HepG2 (cell line): ENCODE measurements around the gene MAGI1. TPM values are rescaled to one million over a fixed set of nuclear protein-coding genes. Genes with fewer than 3 reads are reported as not detected.

Experiments
- ATAC-seq: fragments of 200-7000 bp; cut with Tn5 transposase; 3 replicates; pipeline ENCODE4 v1.9.1; 2020; ENCODE audit warnings: mild to moderate bottlenecking, moderate library complexity
- BruUV-seq: library from RNA; stranded (reverse); fragments of 400-500 nt; replicated peaks from 2 replicates; lab custom pipeline; 2021; lab: Mats Ljungman, UMichigan
- CTCF ChIA-PET: fragments of 300-600 bp; formaldehyde crosslinking; extraction: SDS; loops from one replicate; lab custom pipeline; 2021; ENCODE audit warnings: low total read pairs, inconsistent platforms, low intra/inter-chr PET ratio; lab: Yijun Ruan, JAX
- POLR2A ChIA-PET: fragments of 350-600 bp; sonication (Branson Sonifier 250); formaldehyde crosslinking; loops from one replicate; lab custom pipeline; 2020; ENCODE audit warnings: antibody characterized with exemption, inconsistent platforms; lab: Yijun Ruan, JAX
- DNase-seq: peaks from one replicate; pipeline ENCODE4 v3.0.0-alpha.2; 2015; ENCODE audit warnings: low spot score
- FAIRE-seq: peaks from 3 replicates; lab custom pipeline; 2011; peaks lifted over from hg19 to GRCh38; lab: Jason Lieb, UNC
- H2AFZ ChIP-seq: one replicate; pipeline ENCODE4 v1.6.1; 2011; ENCODE audit warnings: low read length, inconsistent platforms
- H3K27ac ChIP-seq: fragments of 300-600 bp; 3 replicates; pipeline ENCODE4 v1.8.0; 2011; ENCODE audit warnings: mixed run types, mild to moderate bottlenecking, mixed read lengths, low read length, inconsistent platforms; ENCODE audit not compliant: insufficient read depth; ENCODE audit errors: extremely low read length
- H3K27me3 ChIP-seq, 2 experiments: fragments of 200-600 bp in 1 of 2; 2 replicates in 1 of 2; 3 replicates in 1 of 2; pipeline versions ENCODE4 v1.6.0 to v1.8.0; 2011; ENCODE audit warnings: low read length in 2 of 2, mild to moderate bottlenecking in 2 of 2, moderate library complexity in 2 of 2, inconsistent platforms in 1 of 2; ENCODE audit not compliant: insufficient read depth in 2 of 2, control insufficient read depth in 1 of 2
- H3K36me3 ChIP-seq, 2 experiments: fragments of 200-600 bp in 1 of 2; replicated peaks in 1 of 2; 2 replicates in 1 of 2; 3 replicates in 1 of 2; pipeline versions ENCODE4 v1.5.1 to v1.8.0; 2011; ENCODE audit warnings: low read length in 2 of 2, inconsistent platforms in 1 of 2; ENCODE audit not compliant: insufficient read depth in 2 of 2, control insufficient read depth in 1 of 2
- H3K4me1 ChIP-seq: 2 replicates; pipeline ENCODE4 v1.5.1; 2012; ENCODE audit warnings: low read length, inconsistent platforms; ENCODE audit not compliant: insufficient read depth
- H3K4me2 ChIP-seq: 2 replicates; pipeline ENCODE4 v1.6.0; 2011; ENCODE audit warnings: low read depth, low read length, inconsistent platforms
- H3K4me3 ChIP-seq, 3 experiments: fragments of 200-600 bp in 1 of 3; sonication (generic), shearing (Covaris generic) in 1 of 3; replicated peaks in 1 of 3; 2 replicates each; pipeline ENCODE4 v1.5.1; 2011 to 2016; ENCODE audit warnings: low read length in 3 of 3, inconsistent platforms in 2 of 3, low read depth in 2 of 3, mild to moderate bottlenecking in 2 of 3, control low read depth in 1 of 3, mixed read lengths in 1 of 3; ENCODE audit not compliant: insufficient read depth in 1 of 3
- H3K79me2 ChIP-seq: one replicate; pipeline ENCODE4 v1.6.1; 2011; ENCODE audit warnings: low read length, inconsistent platforms; ENCODE audit not compliant: insufficient read depth
- H3K9ac ChIP-seq: 2 replicates; pipeline ENCODE4 v1.6.0; 2011; ENCODE audit warnings: mild to moderate bottlenecking, low read depth, low read length, inconsistent platforms; ENCODE audit not compliant: insufficient read depth
- H3K9me3 ChIP-seq: 2 replicates; pipeline ENCODE4 v1.5.1; 2012; ENCODE audit warnings: mild to moderate bottlenecking, low read length
- H4K20me1 ChIP-seq: 2 replicates; pipeline ENCODE4 v1.6.0; 2011; ENCODE audit warnings: inconsistent platforms, mild to moderate bottlenecking, low read length, moderate library complexity; ENCODE audit not compliant: insufficient read depth
- CBX2 ChIP-seq, 2 experiments: fragments of 200-600 bp in 1 of 2; sonication (generic); formaldehyde crosslinking in 1 of 2; IDR thresholded peaks; 2 replicates each; pipeline versions ENCODE4 v1.7.0 to v1.8.1; 2018 to 2022; ENCODE audit warnings: low read depth in 2 of 2, low read length in 1 of 2, mild to moderate bottlenecking in 1 of 2, missing genetic modification reagents in 1 of 2
- ISL2 ChIP-seq: sonication (generic); formaldehyde crosslinking; IDR thresholded peaks from 2 replicates; pipeline ENCODE4 v1.5.0; 2020; ENCODE audit warnings: missing genetic modification reagents
- PATZ1 ChIP-seq: sonication (generic); formaldehyde crosslinking; IDR thresholded peaks from 2 replicates; pipeline ENCODE4 v1.4.0; 2020; ENCODE audit warnings: missing genetic modification reagents
- ZFX ChIP-seq: sonication (generic); formaldehyde crosslinking; IDR thresholded peaks from 2 replicates; pipeline ENCODE4 v1.4.0; 2020; ENCODE audit warnings: mild to moderate bottlenecking, low read depth, missing genetic modification reagents, moderate library complexity
- ZNF30 ChIP-seq: sonication (generic); formaldehyde crosslinking; IDR thresholded peaks from 2 replicates; pipeline ENCODE4 v1.5.0; 2020; ENCODE audit warnings: mild to moderate bottlenecking, missing genetic modification reagents
- ZSCAN29 ChIP-seq: sonication (generic); formaldehyde crosslinking; conservative IDR thresholded peaks from 2 replicates; pipeline ENCODE4 v1.4.0; 2020; ENCODE audit warnings: mild to moderate bottlenecking, missing genetic modification reagents
- WGBS: methylation state at CpG from one replicate; pipeline ENCODE4 v1.1.6; 2017; ENCODE audit warnings: low lambda C conversion rate; 5-methylcytosine and 5-hydroxymethylcytosine counted together
- in situ Hi-C: cut with HindIII; loops from 2 replicates; pipeline ENCODE4 v1.10.0; 2017; ENCODE audit warnings: low pct_unique_long_range_greater_than_20kb; ENCODE audit not compliant: extremely low pct_ligation_motif_present
- intact Hi-C: fragments of 100-400 bp; cut with micrococcal nuclease; formaldehyde crosslinking; loops from one replicate; pipeline ENCODE4 v1.10.0; 2022; ENCODE audit not compliant: unreplicated experiment
- polyA plus RNA-seq, 8 experiments: library from polyadenylated mRNA; depleted of rRNA in 3 of 8; stranded (reverse) in 7 of 8; unstranded in 1 of 8; fragments of >200 nt; fragmentation: Illumina TruSeq in 4 of 8; extraction: Trizol in 4 of 8; gene quantifications; 2 replicates each; pipeline versions ENCODE4 v1.2.1 to v1.2.3, GENCODE V29; 2011 to 2016; ENCODE audit warnings: low read depth in 4 of 8, missing spikeins in 1 of 8, mixed read lengths in 1 of 8; ENCODE audit not compliant: insufficient read depth in 1 of 8
- total RNA-seq, 5 experiments: library from RNA; depleted of rRNA; stranded (reverse); fragments of >200 nt; fragmentation: Illumina TruSeq; extraction: Trizol; gene quantifications; 2 replicates each; pipeline ENCODE4 v1.2.3, GENCODE V29; 2016; ENCODE audit warnings: low read depth in 1 of 5

The MAGI1 gene
- total and polyA plus RNA-seq, 2 of the 13 experiments (the other 11 are each of a cell fraction or from before 2014, with no cell fraction given): 22.2 to 26.0 TPM

- no TSS peak for BruUV-seq
- FAIRE-seq: no peak
Measured at GRCh38 chr3:65558826-65559225, 479.9 kb downstream of the MAGI1 start.

More at GRCh38 chr3:65558826-65559225, 479.9 kb downstream of the MAGI1 start:
- Histone ChIP-seq H2AFZ (no peak overlapping the region), H3K4me2 (no peak overlapping the region), H3K36me3 (no peaks in the 10 kb centered on the region), H3K27ac (no peak overlapping the region), H3K4me1 (peaks cover 12% of the 10 kb centered on the region), H3K27me3 (no peaks in the 10 kb centered on the region), H4K20me1 (peaks cover 4% of the 10 kb centered on the region; the same call in 1 of the 2 replicates), H3K4me3 (no peak overlapping the region), H3K9ac (no peak overlapping the region), H3K79me2 (no peaks in the 10 kb centered on the region), H3K9me3 (no peaks in the 10 kb centered on the region)
- TF ChIP-seq ZFX (CRISPR knock-in tag) (no peak), ZSCAN29 (no peak), PATZ1 (no peak), ZNF30 (CRISPR knock-in tag) (no peak), CBX2 (IDR thresholded peaks at IDR 0.05; ENCODE audit: low read depth, low read length) (no peak), CBX2 (CRISPR knock-in tag; IDR thresholded peaks at IDR 0.05; ENCODE audit: low read depth) (no peak), ISL2 (CRISPR knock-in tag) (no peak)
- intact Hi-C loops (no loop called here), in situ Hi-C loops (no loop called here)
- ChIA-PET CTCF (no interaction called here), POLR2A (no interaction called here)
- no peak for ATAC-seq
- 98% methylated on average over 1 of the region's 1 CpG for WGBS
- no peak for DNase-seq
